GM18861 (cell line): ENCODE data around the gene ZBTB40.
A peak's percentile ranks its signal among the peaks of the same experiment; 100 is the strongest.

Source experiments
- ATAC-seq: cut with Tn5 transposase; IDR thresholded peaks from one replicate; pipeline ENCODE4 v1.9.1; 2021; ENCODE audit not compliant: unreplicated experiment

ZBTB40 gene

GRCh38 chr1:22451702-22452480 lies at the start of gene ZBTB40:
Gene ZBTB40 (plus strand): TSS chr1:22451851. CDS start chr1:22489949, 38,098 bp downstream.
- ATAC-seq: peak; percentile 68

- no peak for ATAC-seq
Observed at GRCh38 chr1:22402356-22403053, 49.1 kb upstream of the ZBTB40 start.

- ATAC-seq: no peak
Observed at GRCh38 chr1:22404486-22404885, 47.2 kb upstream of the ZBTB40 start.

GRCh38 chr1:22406722-22407495 lies 44.7 kb upstream of the ZBTB40 start:
- ATAC-seq: no peak

- ATAC-seq: no peak
Observed at GRCh38 chr1:22408230-22408629, 43.4 kb upstream of the ZBTB40 start.

GRCh38 chr1:22410401-22410800 lies 41.2 kb upstream of the ZBTB40 start:
- no peak for ATAC-seq

GRCh38 chr1:22410928-22411495 lies 40.6 kb upstream of the ZBTB40 start:
- no peak for ATAC-seq

GRCh38 chr1:22411589-22411988 lies 40.1 kb upstream of the ZBTB40 start:
- ATAC-seq: no peak

GRCh38 chr1:22412932-22413727 lies 38.5 kb upstream of the ZBTB40 start:
- no peak for ATAC-seq

- ATAC-seq: no peak
Observed at GRCh38 chr1:22413799-22414198, 37.9 kb upstream of the ZBTB40 start.

GRCh38 chr1:22414244-22414751 lies 37.4 kb upstream of the ZBTB40 start:
- ATAC-seq: no peak

- no peak for ATAC-seq
Observed at GRCh38 chr1:22415489-22415888, 36.2 kb upstream of the ZBTB40 start.

- ATAC-seq: no peak
Observed at GRCh38 chr1:22416555-22417454, 34.8 kb upstream of the ZBTB40 start.

GRCh38 chr1:22417466-22417865 lies 34.2 kb upstream of the ZBTB40 start:
- no peak for ATAC-seq

- ATAC-seq: no peak
Observed at GRCh38 chr1:22418312-22418711, 33.3 kb upstream of the ZBTB40 start.

GRCh38 chr1:22418933-22419382 lies 32.7 kb upstream of the ZBTB40 start:
- no peak for ATAC-seq

GRCh38 chr1:22420455-22421053 lies 31.1 kb upstream of the ZBTB40 start:
- no peak for ATAC-seq

GRCh38 chr1:22426781-22427180 lies 24.9 kb upstream of the ZBTB40 start:
- ATAC-seq: no peak

GRCh38 chr1:22428672-22429071 lies 23.0 kb upstream of the ZBTB40 start:
- ATAC-seq: no peak
